IPS-18a (cell line): ENCODE data around the gene TNS2.
"Not testable (repeated sequence)": the region's sequence is repeated elsewhere in the genome, so short reads cannot be mapped to it uniquely, and the experiment has no call there.

ENCODE experiments used
- H3K27ac ChIP-seq: one replicate; pipeline ENCODE4 v1.5.1; 2013; ENCODE audit warnings: low read length
- H3K27me3 ChIP-seq: one replicate; pipeline ENCODE4 v1.6.1; 2013; ENCODE audit warnings: mild to moderate bottlenecking, low read length; ENCODE audit not compliant: control insufficient read depth, insufficient read depth
- H3K36me3 ChIP-seq: one replicate; pipeline ENCODE4 v1.6.1; 2013; ENCODE audit warnings: low read depth, low read length; ENCODE audit not compliant: control insufficient read depth
- H3K4me1 ChIP-seq: one replicate; pipeline ENCODE4 v1.6.1; 2013; ENCODE audit warnings: low read depth, low read length; ENCODE audit not compliant: control insufficient read depth
- H3K4me3 ChIP-seq: one replicate; pipeline ENCODE4 v1.5.1; 2013; ENCODE audit warnings: low read length
- H3K9ac ChIP-seq: one replicate; pipeline ENCODE4 v1.6.1; 2013; ENCODE audit warnings: mild to moderate bottlenecking, low read length, moderate library complexity
- H3K9me3 ChIP-seq: one replicate; pipeline ENCODE4 v1.6.1; 2013; ENCODE audit warnings: low read depth, low read length; ENCODE audit not compliant: control insufficient read depth

TNS2 gene

GRCh38 chr12:53014709-53015108 is 35.2 kb upstream of the TNS2 start:
- Histone ChIP-seq H3K4me3 (no peak overlapping the region), H3K36me3 (peaks cover 79% of the 10 kb centered on the region), H3K27ac (no peak overlapping the region), H3K9ac (no peak overlapping the region), H3K9me3 (no peaks in the 10 kb centered on the region), H3K4me1 (peaks cover 5% of the 10 kb centered on the region), H3K27me3 (no peaks in the 10 kb centered on the region)

DNA sequence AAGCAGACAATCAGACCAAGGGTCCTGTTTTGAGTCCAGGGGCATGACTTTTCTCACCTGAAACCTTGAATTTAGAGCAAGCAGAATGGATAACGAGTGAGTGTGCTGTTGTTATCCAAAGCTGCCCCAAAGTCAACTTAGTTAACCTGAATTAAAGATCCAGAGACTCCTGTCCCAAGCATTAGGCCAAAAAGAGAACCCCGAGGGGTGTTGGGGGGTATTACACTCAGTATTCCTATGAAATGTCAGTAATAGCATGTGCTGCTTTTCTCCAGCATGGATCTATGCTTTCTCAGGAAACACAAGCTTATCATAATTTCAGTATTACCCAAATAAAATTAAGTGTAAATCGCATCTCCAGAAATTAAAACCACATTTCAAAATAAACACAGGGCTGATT is 24.6 kb upstream of the TNS2 start:
- Histone ChIP-seq H3K27me3 (no peaks in the 10 kb centered on the region), H3K4me3 (no peak overlapping the region), H3K4me1 (no peaks in the 10 kb centered on the region), H3K9me3 (no peaks in the 10 kb centered on the region), H3K36me3 (peaks cover 87% of the 10 kb centered on the region), H3K9ac (no peak overlapping the region), H3K27ac (no peak overlapping the region)

- not testable (repeated sequence) for H3K4me3 ChIP-seq, H3K27ac ChIP-seq, H3K4me1 ChIP-seq, H3K9me3 ChIP-seq, H3K27me3 ChIP-seq, H3K9ac ChIP-seq
- peaks cover 86% of the 10 kb centered on the region for H3K36me3 ChIP-seq
These were observed 22.9 kb upstream of the TNS2 start for GRCh38 chr12:53027014-53027413.

DNA sequence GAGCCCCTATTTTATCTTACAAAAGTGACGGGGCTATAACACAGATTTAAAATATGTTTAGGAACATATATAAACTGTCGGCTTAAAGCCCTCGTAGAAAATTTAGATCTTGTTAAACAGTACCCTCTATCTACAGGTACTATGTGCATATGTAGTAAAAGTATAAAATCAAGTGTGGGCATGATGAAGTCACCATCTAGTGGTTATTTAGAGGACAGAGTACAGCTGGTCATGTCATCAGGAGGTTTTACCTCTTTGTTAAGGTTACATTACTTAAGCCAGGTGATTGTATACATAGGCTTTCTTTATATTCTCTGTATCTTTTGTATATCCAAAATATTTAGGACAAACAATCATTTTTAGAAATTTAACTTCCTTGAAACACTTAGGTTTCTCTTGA is 18.2 kb upstream of the TNS2 start:
- H3K9me3 ChIP-seq, result no peaks in the 10 kb centered on the region
- H3K27ac ChIP-seq, result no peak overlapping the region
- H3K9ac ChIP-seq, result no peak overlapping the region
- H3K27me3 ChIP-seq, result no peaks in the 10 kb centered on the region
- H3K4me1 ChIP-seq, result no peaks in the 10 kb centered on the region
- no peak overlapping the region for H3K4me3 ChIP-seq
- H3K36me3 ChIP-seq, result peaks cover 83% of the 10 kb centered on the region

DNA sequence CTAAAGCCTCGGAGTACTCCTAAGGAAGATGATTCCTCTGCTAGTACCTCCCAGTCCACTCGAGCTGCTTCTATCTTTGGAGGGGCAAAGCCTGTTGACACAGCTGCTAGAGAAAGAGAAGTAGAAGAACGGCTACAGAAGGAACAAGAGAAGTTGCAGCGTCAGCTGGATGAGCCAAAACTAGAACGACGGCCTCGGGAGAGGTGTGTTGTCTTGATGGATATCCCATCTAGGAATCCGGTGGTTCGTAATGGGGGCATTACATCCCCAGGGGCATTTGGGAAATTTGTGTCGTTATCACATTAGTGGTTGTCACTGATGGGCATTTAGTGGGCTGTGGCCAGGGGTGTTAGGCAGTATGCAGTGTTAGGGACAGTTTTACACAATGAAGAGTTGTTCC is 16.0 kb upstream of the TNS2 start:
- H3K27ac ChIP-seq, H3K9ac ChIP-seq, H3K9me3 ChIP-seq, H3K4me3 ChIP-seq, H3K4me1 ChIP-seq, H3K27me3 ChIP-seq: not testable (repeated sequence)
- H3K36me3 ChIP-seq, result peaks cover 83% of the 10 kb centered on the region

GRCh38 chr12:53034459-53034858 is 15.4 kb upstream of the TNS2 start:
- H3K36me3 ChIP-seq, result peaks cover 84% of the 10 kb centered on the region
- no peak overlapping the region for H3K27ac ChIP-seq
- no peaks in the 10 kb centered on the region for H3K4me1 ChIP-seq
- H3K9ac ChIP-seq, result no peak overlapping the region
- no peak overlapping the region for H3K4me3 ChIP-seq
- no peaks in the 10 kb centered on the region for H3K27me3 ChIP-seq
- no peaks in the 10 kb centered on the region for H3K9me3 ChIP-seq

DNA sequence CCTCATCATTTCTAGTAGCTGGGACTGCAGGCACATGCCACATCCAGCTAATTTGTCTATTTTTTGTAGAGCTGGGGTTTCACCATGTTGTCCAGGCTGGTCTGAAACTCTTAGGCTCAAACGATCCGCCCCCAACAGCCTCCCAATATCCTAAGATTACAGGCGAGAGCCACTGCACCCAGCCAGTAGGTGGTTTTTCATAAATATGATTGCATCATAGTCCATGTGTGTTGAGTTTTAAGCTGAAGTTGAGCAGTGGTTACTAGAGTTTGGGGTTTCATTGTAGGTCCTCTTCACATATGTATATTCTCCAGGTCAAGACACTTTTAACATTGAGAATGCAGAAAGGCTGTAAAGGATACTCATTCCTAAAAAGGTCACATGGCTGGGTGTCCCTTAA is 13.1 kb upstream of the TNS2 start:
- Histone ChIP-seq H3K4me1 (no peaks in the 10 kb centered on the region), H3K4me3 (no peak overlapping the region), H3K9me3 (no peaks in the 10 kb centered on the region), H3K27ac (no peak overlapping the region), H3K36me3 (peaks cover 82% of the 10 kb centered on the region), H3K27me3 (no peaks in the 10 kb centered on the region), H3K9ac (no peak overlapping the region)

DNA sequence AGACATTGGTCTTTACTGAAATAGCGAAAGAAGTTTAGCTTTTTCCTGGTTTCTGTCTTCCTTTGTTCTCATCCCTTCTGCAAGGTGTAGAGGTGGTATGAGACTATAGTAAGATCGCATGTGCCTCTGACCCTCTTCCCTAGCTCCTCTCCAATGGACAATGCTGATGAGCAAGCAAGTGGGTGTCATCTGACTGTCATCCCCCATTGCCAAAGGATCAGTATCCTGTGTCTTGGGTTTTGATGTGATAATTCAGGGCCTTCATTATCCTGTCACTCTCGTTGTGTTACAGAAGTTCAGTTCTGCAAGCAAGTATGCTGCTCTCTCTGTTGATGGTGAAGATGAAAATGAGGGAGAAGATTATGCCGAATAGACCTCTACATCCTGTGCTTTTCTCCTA is 10.0 kb upstream of the TNS2 start:
- H3K4me1 ChIP-seq, result peaks cover 23% of the 10 kb centered on the region
- no peak overlapping the region for H3K9ac ChIP-seq
- H3K36me3 ChIP-seq, result peaks cover 56% of the 10 kb centered on the region
- H3K4me3 ChIP-seq, result no peak overlapping the region
- no peak overlapping the region for H3K27ac ChIP-seq
- H3K27me3 ChIP-seq, result peaks cover 13% of the 10 kb centered on the region
- no peaks in the 10 kb centered on the region for H3K9me3 ChIP-seq

DNA sequence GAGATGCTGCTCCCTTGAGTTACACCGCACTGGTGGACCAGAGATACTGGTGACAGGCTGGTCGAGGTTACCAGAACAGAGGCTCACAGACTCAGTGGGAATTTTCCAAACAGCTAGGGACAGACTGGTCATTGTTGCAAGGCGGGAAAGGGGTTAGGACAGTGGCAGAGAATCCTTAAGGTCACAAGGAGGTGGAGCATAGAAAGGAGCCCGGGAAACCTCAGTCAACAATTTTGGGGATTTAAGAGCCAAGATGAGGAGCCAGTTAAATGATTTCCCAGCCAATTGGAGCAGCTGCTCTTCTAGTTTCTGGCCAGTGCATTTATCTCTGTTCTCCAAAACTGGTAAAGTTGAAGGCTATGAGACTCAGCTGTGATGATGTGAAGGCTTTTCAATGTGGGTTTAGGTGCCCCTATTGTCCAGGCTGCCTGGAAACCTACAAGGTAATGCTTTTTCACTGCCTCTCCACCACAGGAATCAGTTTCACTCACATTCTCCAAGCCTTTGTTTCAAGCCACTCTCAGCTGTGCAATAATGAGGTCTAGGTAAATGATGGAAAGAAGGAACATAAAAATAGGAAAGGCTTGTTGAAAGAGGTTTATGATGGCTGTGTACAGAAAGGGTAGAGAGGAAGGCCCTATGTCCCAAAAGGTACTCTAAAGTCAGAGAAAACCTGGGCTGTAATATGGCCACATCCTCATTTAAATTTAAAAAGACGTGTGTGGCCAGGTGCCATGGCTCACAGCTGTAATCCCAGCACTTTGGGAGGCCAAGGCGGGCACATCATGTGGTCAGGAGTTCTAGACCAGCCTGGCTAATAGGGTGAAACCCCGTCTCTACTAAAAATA is 7.0 kb upstream of the TNS2 start:
- H3K4me1 ChIP-seq, result peaks cover 37% of the 10 kb centered on the region
- no peaks in the 10 kb centered on the region for H3K9me3 ChIP-seq
- peak overlapping the region; percentile 30 for H3K9ac ChIP-seq
- peaks cover 26% of the 10 kb centered on the region for H3K27me3 ChIP-seq
- peaks cover 31% of the 10 kb centered on the region for H3K36me3 ChIP-seq
- H3K27ac ChIP-seq, result no peak overlapping the region
- H3K4me3 ChIP-seq, result no peak overlapping the region

DNA sequence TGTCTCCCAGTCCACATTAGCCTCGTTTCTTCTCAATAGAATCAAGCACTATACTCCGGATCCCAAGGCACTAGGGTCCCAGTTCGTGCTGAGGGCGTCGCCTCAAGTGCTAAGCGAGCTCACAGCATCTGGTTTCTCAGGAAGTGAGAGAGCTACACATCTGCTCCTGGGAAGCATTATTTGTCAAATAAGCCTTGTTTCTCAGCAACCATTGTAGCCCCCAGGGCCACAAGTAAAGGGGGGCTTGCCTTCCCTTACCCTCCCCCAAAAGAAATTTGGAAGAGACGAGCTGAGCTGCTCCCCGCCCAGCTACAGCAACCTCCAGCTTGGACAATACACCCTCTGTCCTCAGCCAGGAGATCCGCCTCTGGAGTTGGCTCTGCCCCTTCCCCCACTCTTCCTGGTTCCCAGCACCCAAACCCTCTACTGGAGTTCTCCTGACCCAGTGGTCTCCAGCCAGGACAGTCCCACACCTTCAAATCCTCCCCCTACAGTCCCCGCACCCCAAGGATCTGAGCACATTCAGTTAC is 5.7 kb upstream of the TNS2 start:
- Histone ChIP-seq H3K27ac (no peak overlapping the region), H3K27me3 (peaks cover 26% of the 10 kb centered on the region), H3K4me1 (peaks cover 50% of the 10 kb centered on the region), H3K9ac (no peak overlapping the region), H3K36me3 (peaks cover 18% of the 10 kb centered on the region), H3K4me3 (no peak overlapping the region), H3K9me3 (no peaks in the 10 kb centered on the region)

DNA sequence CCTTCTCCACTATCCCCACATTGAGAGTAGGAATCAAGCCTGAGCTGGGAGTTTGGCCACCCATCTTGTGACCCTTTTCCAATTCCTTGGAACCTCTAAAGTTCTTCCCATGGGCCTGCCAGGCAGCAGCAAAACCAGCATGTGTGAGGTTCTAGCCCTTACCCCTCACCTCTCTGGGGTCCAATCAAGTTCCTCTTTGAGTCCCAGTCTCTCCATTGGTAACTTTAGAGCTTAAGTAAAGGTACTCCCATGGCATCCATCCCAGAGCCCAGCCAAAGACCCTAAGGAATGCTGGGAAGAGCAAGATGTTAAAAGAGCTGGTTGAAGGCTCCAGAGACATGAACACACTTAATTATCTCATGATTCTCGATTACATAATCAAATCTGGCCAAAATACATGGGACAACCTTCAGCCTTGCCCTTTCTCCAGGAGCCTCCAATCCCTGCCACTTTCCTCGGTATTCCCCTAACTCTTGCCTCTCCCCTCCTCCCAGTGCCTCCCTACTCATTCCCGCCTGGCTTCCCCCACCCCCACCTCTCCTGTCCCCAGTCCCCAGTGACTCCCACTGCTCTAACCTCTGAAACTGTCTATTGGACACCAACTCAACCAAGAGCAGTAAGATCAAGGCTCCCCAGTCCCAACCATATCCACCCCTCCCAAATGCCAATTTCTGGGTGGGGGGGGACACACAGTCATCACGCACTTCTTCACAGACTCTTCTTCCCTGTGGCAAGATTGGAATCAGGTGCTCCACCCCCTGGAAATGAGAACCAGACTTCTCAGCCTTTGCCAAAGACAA is 4.8 kb upstream of the TNS2 start:
- no peak overlapping the region for H3K9ac ChIP-seq
- H3K9me3 ChIP-seq, result no peaks in the 10 kb centered on the region
- H3K36me3 ChIP-seq, result peaks cover 9% of the 10 kb centered on the region
- no peak overlapping the region for H3K4me3 ChIP-seq
- H3K27me3 ChIP-seq, result peaks cover 26% of the 10 kb centered on the region
- H3K4me1 ChIP-seq, result peaks cover 57% of the 10 kb centered on the region
- H3K27ac ChIP-seq, result no peak overlapping the region
